Keratinocyte (primary cell): ENCODE results near the gene SPECC1L. TPM values are rescaled to one million over a fixed set of nuclear protein-coding genes. Genes with fewer than 3 reads are reported as not detected.

ENCODE experiments used
- DNase-seq: peaks from one replicate; pipeline ENCODE4 v3.0.0-alpha.2; 2011; ENCODE audit warnings: low read depth, missing footprints, low spot score
- FAIRE-seq: peaks from 2 replicates; lab custom pipeline; 2011; peaks lifted over from hg19 to GRCh38; lab: Jason Lieb, UNC
- H2AFZ ChIP-seq: 2 replicates; pipeline ENCODE4 v1.6.0; 2012; ENCODE audit warnings: low read length, control low read depth, inconsistent platforms; ENCODE audit not compliant: control insufficient read depth
- H3K27ac ChIP-seq: 2 replicates; pipeline ENCODE4 v1.5.1; 2011; ENCODE audit warnings: low read length; ENCODE audit not compliant: control insufficient read depth, insufficient read depth
- H3K27me3 ChIP-seq: 3 replicates; pipeline ENCODE4 v1.6.0; 2011; ENCODE audit warnings: low read length; ENCODE audit not compliant: control insufficient read depth, insufficient read depth; ENCODE audit errors: extremely low read depth
- H3K36me3 ChIP-seq, 2 experiments: 2 replicates in 1 of 2; 3 replicates in 1 of 2; pipeline ENCODE4 v1.5.1; 2011; ENCODE audit warnings: low read length in 2 of 2, mild to moderate bottlenecking in 1 of 2; ENCODE audit not compliant: control insufficient read depth in 2 of 2, insufficient read depth in 2 of 2; ENCODE audit errors: extremely low read depth in 1 of 2
- H3K4me1 ChIP-seq: 3 replicates; pipeline ENCODE4 v1.5.1; 2011; ENCODE audit warnings: low read length; ENCODE audit not compliant: control insufficient read depth, insufficient read depth; ENCODE audit errors: extremely low read depth
- H3K4me2 ChIP-seq: 3 replicates; pipeline ENCODE4 v1.6.0; 2011; ENCODE audit warnings: low read depth, low read length; ENCODE audit not compliant: control insufficient read depth, insufficient read depth; ENCODE audit errors: extremely low read depth
- H3K4me3 ChIP-seq, 3 experiments: fragments of 200-600 bp in 1 of 3; sonication (generic) in 1 of 3; 2 replicates in 2 of 3; 3 replicates in 1 of 3; pipeline ENCODE4 v1.5.1; 2011 to 2016; ENCODE audit warnings: low read length in 3 of 3, mild to moderate bottlenecking in 3 of 3, control low read depth in 2 of 3, inconsistent platforms in 1 of 3, low read depth in 1 of 3, mixed read lengths in 1 of 3, mixed run types in 1 of 3, moderate library complexity in 1 of 3; ENCODE audit not compliant: control insufficient read depth in 2 of 3, insufficient read depth in 2 of 3; ENCODE audit errors: extremely low read depth in 1 of 3
- H3K79me2 ChIP-seq: 2 replicates; pipeline ENCODE4 v1.6.0; 2012; ENCODE audit warnings: low read length; ENCODE audit not compliant: control insufficient read depth, insufficient read depth
- H3K9ac ChIP-seq: 3 replicates; pipeline ENCODE4 v1.6.0; 2011; ENCODE audit warnings: low read length; ENCODE audit not compliant: control insufficient read depth, insufficient read depth; ENCODE audit errors: extremely low read depth
- H3K9me1 ChIP-seq: 3 replicates; pipeline ENCODE4 v1.6.0; 2011; ENCODE audit warnings: low read length; ENCODE audit not compliant: control insufficient read depth, insufficient read depth; ENCODE audit errors: extremely low read depth
- H3K9me3 ChIP-seq: 2 replicates; pipeline ENCODE4 v1.5.1; 2012; ENCODE audit warnings: low read depth, low read length; ENCODE audit not compliant: control insufficient read depth
- H4K20me1 ChIP-seq: 3 replicates; pipeline ENCODE4 v1.6.0; 2011; ENCODE audit warnings: low read length; ENCODE audit not compliant: control insufficient read depth, insufficient read depth; ENCODE audit errors: extremely low read depth
- CTCF ChIP-seq, 3 experiments: IDR thresholded peaks in 1 of 3; conservative IDR thresholded peaks in 1 of 3; optimal IDR thresholded peaks in 1 of 3; 2 replicates in 2 of 3; 3 replicates in 1 of 3; pipeline versions ENCODE3 to v1.5.1; 2011; ENCODE audit warnings: low read length in 3 of 3, mild to moderate bottlenecking in 3 of 3, moderate library complexity in 2 of 3, control low read depth in 1 of 3, inconsistent platforms in 1 of 3; ENCODE audit not compliant: insufficient read depth in 2 of 3; ENCODE audit errors: extremely low read depth in 1 of 3
- EZH2 ChIP-seq: IDR thresholded peaks from one replicate; pipeline ENCODE4 v1.6.1; 2012; ENCODE audit warnings: inconsistent platforms, mild to moderate bottlenecking, low read length, moderate library complexity
- dilution Hi-C: fragments of 300-500 bp; cut with MboI; formaldehyde crosslinking; loops from one replicate; pipeline ENCODE4 v1.7.0; 2020; ENCODE audit warnings: low sequenced_read_pairs; ENCODE audit not compliant: extremely low pct_ligation_motif_present
- polyA plus RNA-seq, 5 experiments: library from polyadenylated mRNA; depleted of rRNA in 3 of 5; stranded (reverse) in 3 of 5; stranded (forward) in 1 of 5; unstranded in 1 of 5; fragments of >200 nt; gene quantifications; 1 replicate in 1 of 5; 2 replicates in 3 of 5; 3 replicates in 1 of 5; pipeline versions ENCODE4 v1.2.1 to v1.2.3, GENCODE V29; 2011 to 2012; ENCODE audit warnings: missing spikeins in 2 of 5, low read depth in 1 of 5, low replicate concordance in 1 of 5

SPECC1L gene
- polyA plus RNA-seq, 1 donor (not counting 4 experiments of a cell fraction or from before 2014, with no cell fraction given): 19.3 TPM

GRCh38 chr22:24434471-24435322, 164.1 kb downstream of the SPECC1L start:
- H3K4me2 ChIP-seq: no peak overlapping the region
- H4K20me1 ChIP-seq: no peaks in the 10 kb centered on the region
- H2AFZ ChIP-seq: no peak overlapping the region
- H3K9me1 ChIP-seq: no peaks in the 10 kb centered on the region
- no peak overlapping the region for H3K27ac ChIP-seq
- no peak for TF ChIP-seq EZH2
- TF ChIP-seq CTCF (optimal IDR thresholded peaks at IDR 0.05 in 1 of 3, IDR thresholded peaks at IDR 0.05 in 1 of 3, conservative IDR thresholded peaks at IDR 0.05 in 1 of 3; ENCODE audit: extremely low read depth in 1 of 3, insufficient read depth in 2 of 3, low read length in 3 of 3): no peak
- no peaks in the 10 kb centered on the region for H3K27me3 ChIP-seq
- no peaks in the 10 kb centered on the region for H3K9me3 ChIP-seq
- no peak for FAIRE-seq
- no peak for DNase-seq
- no peaks in the 10 kb centered on the region for H3K79me2 ChIP-seq
- dilution Hi-C loops: no loop called here
- H3K36me3 ChIP-seq: no peaks in the 10 kb centered on the region
- H3K4me1 ChIP-seq: peaks cover 23% of the 10 kb centered on the region
- no peak overlapping the region for H3K4me3 ChIP-seq
- no peak overlapping the region for H3K9ac ChIP-seq

GRCh38 chr22:24435323-24435645, 164.7 kb downstream of the SPECC1L start:
- H2AFZ ChIP-seq: no peak overlapping the region
- DNase-seq (no peak), FAIRE-seq (no peak)
- dilution Hi-C loops: no loop called here
- H3K79me2 ChIP-seq: no peaks in the 10 kb centered on the region
- no peak overlapping the region for H3K4me3 ChIP-seq
- no peak overlapping the region for H3K4me2 ChIP-seq
- H3K4me1 ChIP-seq: peaks cover 17% of the 10 kb centered on the region
- H3K27ac ChIP-seq: no peak overlapping the region
- TF ChIP-seq CTCF (optimal IDR thresholded peaks at IDR 0.05 in 1 of 3, IDR thresholded peaks at IDR 0.05 in 1 of 3, conservative IDR thresholded peaks at IDR 0.05 in 1 of 3; ENCODE audit: extremely low read depth in 1 of 3, insufficient read depth in 2 of 3, low read length in 3 of 3): no peak
- no peak for TF ChIP-seq EZH2
- no peaks in the 10 kb centered on the region for H3K36me3 ChIP-seq
- no peaks in the 10 kb centered on the region for H3K9me3 ChIP-seq
- H3K9ac ChIP-seq: no peak overlapping the region
- H3K27me3 ChIP-seq: no peaks in the 10 kb centered on the region
- no peaks in the 10 kb centered on the region for H3K9me1 ChIP-seq
- no peaks in the 10 kb centered on the region for H4K20me1 ChIP-seq
